DND-41 (cell line): ENCODE results near the gene SLC7A1.

Source experiments
- ATAC-seq: fragments of 200-7000 bp; cut with Tn5 transposase; 3 replicates; pipeline ENCODE4 v1.9.1; 2021; ENCODE audit warnings: low read depth; ENCODE audit not compliant: insufficient read depth
- DNase-seq: peaks from one replicate; pipeline ENCODE4 v3.0.0-alpha.2; 2020
- H2AFZ ChIP-seq: 2 replicates; pipeline ENCODE4 v1.6.0; 2012; ENCODE audit warnings: low read depth, low read length
- H3K27ac ChIP-seq: 2 replicates; pipeline ENCODE4 v1.5.1; 2012; ENCODE audit warnings: low read length, inconsistent platforms
- H3K27me3 ChIP-seq: fragments of 200-600 bp; sonication (generic); 2 replicates; pipeline ENCODE4 v1.6.0; 2012; ENCODE audit warnings: low read length, mild to moderate bottlenecking, inconsistent platforms; ENCODE audit not compliant: insufficient read depth, poor library complexity
- H3K36me3 ChIP-seq: 2 replicates; pipeline ENCODE4 v1.5.1; 2012; ENCODE audit warnings: low read length, inconsistent platforms; ENCODE audit not compliant: insufficient read depth
- H3K4me1 ChIP-seq: 2 replicates; pipeline ENCODE4 v1.5.1; 2012; ENCODE audit warnings: mild to moderate bottlenecking, low read length; ENCODE audit not compliant: insufficient read depth
- H3K4me2 ChIP-seq: 2 replicates; pipeline ENCODE4 v1.6.0; 2012; ENCODE audit warnings: mild to moderate bottlenecking, moderate library complexity, low read length, inconsistent platforms; ENCODE audit not compliant: insufficient read depth
- H3K4me3 ChIP-seq, 2 experiments: fragments of 200-600 bp in 1 of 2; shearing (Covaris generic) in 1 of 2; 2 replicates each; pipeline ENCODE4 v1.5.1; 2012 to 2016; ENCODE audit warnings: inconsistent platforms in 2 of 2, low read length in 2 of 2, mild to moderate bottlenecking in 2 of 2, low read depth in 1 of 2, moderate library complexity in 1 of 2
- H3K79me2 ChIP-seq: 2 replicates; pipeline ENCODE4 v1.6.0; 2012; ENCODE audit warnings: low read length, inconsistent platforms; ENCODE audit not compliant: insufficient read depth
- H3K9ac ChIP-seq: 2 replicates; pipeline ENCODE4 v1.6.0; 2012; ENCODE audit warnings: low read depth, mild to moderate bottlenecking, inconsistent platforms, low read length, moderate library complexity
- H3K9me3 ChIP-seq: 2 replicates; pipeline ENCODE4 v1.5.1; 2012; ENCODE audit warnings: low read length, moderate library complexity, mild to moderate bottlenecking, inconsistent platforms; ENCODE audit not compliant: insufficient read depth, severe bottlenecking
- H4K20me1 ChIP-seq: 2 replicates; pipeline ENCODE4 v1.6.0; 2012; ENCODE audit warnings: low read length; ENCODE audit not compliant: insufficient read depth
- CTCF ChIP-seq: IDR thresholded peaks from 2 replicates; pipeline ENCODE4 v1.5.1; 2012; ENCODE audit warnings: borderline replicate concordance, low read length, moderate library complexity, mild to moderate bottlenecking; ENCODE audit not compliant: poor library complexity, severe bottlenecking; ENCODE audit errors: extremely low read depth
- EZH2 ChIP-seq: IDR thresholded peaks from 3 replicates; pipeline ENCODE4 v1.6.1; 2012; ENCODE audit warnings: borderline replicate concordance, low read depth, mild to moderate bottlenecking, moderate library complexity, low read length, inconsistent platforms; ENCODE audit not compliant: severe bottlenecking

Gene SLC7A1

GRCh38 chr13:29597246-29597645 lies 1.8 kb upstream of the SLC7A1 start:
- Histone ChIP-seq H3K4me3 (no peak overlapping the region), H3K79me2 (peaks cover 36% of the 10 kb centered on the region), H4K20me1 (peaks cover 19% of the 10 kb centered on the region), H3K27ac (no peak overlapping the region), H3K9me3 (no peaks in the 10 kb centered on the region), H3K9ac (0 out of 2 replicates have a peak overlapping the region, but pooled peaks have one; percentile 99), H3K4me2 (no peak overlapping the region), H3K27me3 (peaks cover 4% of the 10 kb centered on the region), H3K4me1 (peaks cover 35% of the 10 kb centered on the region), H2AFZ (no peak overlapping the region), H3K36me3 (peaks cover 20% of the 10 kb centered on the region)
- no peak for ATAC-seq
- TF ChIP-seq CTCF (no peak), EZH2 (no peak)
- no peak for DNase-seq

- no peak for ATAC-seq
- peak overlapping the region; percentile 85 for H3K4me2 ChIP-seq
- H3K9me3 ChIP-seq = no peaks in the 10 kb centered on the region
- H2AFZ ChIP-seq = peak overlapping the region; percentile 91
- H3K36me3 ChIP-seq = peaks cover 32% of the 10 kb centered on the region
- DNase-seq = no peak
- peaks cover 47% of the 10 kb centered on the region for H3K4me1 ChIP-seq
- H3K9ac ChIP-seq = peak overlapping the region; percentile 99
- H3K4me3 ChIP-seq = peak overlapping the region; percentile 61 to 82; a peak in 3 of 4 replicates
- H3K27ac ChIP-seq = peak overlapping the region; percentile 84
- TF ChIP-seq EZH2 (no peak), CTCF (no peak)
- H4K20me1 ChIP-seq = peaks cover 31% of the 10 kb centered on the region
- H3K79me2 ChIP-seq = peaks cover 48% of the 10 kb centered on the region
- H3K27me3 ChIP-seq = no peaks in the 10 kb centered on the region
These were observed 553 bp upstream of the SLC7A1 start for GRCh38 chr13:29596064-29596418.

- Histone ChIP-seq H3K27ac (peak overlapping the region; percentile 93), H3K4me1 (peaks cover 54% of the 10 kb centered on the region), H3K9ac (peak overlapping the region; percentile 99), H4K20me1 (peaks cover 43% of the 10 kb centered on the region), H3K79me2 (peaks cover 60% of the 10 kb centered on the region), H3K4me2 (peak overlapping the region; percentile 93), H3K27me3 (no peaks in the 10 kb centered on the region), H3K9me3 (no peaks in the 10 kb centered on the region), H2AFZ (peak overlapping the region; percentile 72), H3K36me3 (peaks cover 42% of the 10 kb centered on the region), H3K4me3 (peak overlapping the region; percentile 79 to 82)
- ATAC-seq = peak; percentile 53
- DNase-seq = peak; percentile 65
- TF ChIP-seq CTCF = no peak
- TF ChIP-seq EZH2 = no peak
These were observed 643 bp downstream of the SLC7A1 start for GRCh38 chr13:29594710-29595379.
